ENCODE measurements around the gene DGKG.

Gene DGKG

DNA sequence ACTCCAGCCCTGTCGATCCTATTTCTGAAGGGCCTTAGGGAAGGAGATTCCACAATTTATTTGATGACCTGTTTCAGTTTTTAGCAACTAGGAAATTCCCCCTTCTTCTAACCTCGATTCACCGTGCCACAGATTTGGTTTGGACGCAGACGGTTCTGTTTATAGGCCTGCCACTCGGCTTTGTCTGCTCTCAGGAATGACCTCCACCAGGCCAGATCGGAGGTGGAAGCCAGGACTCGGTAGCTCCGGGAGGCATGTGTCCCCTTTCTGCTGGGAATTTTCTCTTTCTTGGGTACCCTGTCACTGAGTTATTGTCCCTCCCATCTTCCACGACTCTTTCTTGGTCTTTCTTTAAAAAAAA, 167.6 kb downstream of the DGKG start:
- TF ChIP-seq, protein P1, sequence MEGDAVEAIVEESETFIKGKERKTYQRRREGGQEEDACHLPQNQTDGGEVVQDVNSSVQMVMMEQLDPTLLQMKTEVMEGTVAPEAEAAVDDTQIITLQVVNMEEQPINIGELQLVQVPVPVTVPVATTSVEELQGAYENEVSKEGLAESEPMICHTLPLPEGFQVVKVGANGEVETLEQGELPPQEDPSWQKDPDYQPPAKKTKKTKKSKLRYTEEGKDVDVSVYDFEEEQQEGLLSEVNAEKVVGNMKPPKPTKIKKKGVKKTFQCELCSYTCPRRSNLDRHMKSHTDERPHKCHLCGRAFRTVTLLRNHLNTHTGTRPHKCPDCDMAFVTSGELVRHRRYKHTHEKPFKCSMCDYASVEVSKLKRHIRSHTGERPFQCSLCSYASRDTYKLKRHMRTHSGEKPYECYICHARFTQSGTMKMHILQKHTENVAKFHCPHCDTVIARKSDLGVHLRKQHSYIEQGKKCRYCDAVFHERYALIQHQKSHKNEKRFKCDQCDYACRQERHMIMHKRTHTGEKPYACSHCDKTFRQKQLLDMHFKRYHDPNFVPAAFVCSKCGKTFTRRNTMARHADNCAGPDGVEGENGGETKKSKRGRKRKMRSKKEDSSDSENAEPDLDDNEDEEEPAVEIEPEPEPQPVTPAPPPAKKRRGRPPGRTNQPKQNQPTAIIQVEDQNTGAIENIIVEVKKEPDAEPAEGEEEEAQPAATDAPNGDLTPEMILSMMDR (IDR thresholded peaks at IDR 0.05; ENCODE audit: low read depth, low read length), result no peak
- DNase-seq, result no peak
- H3K36me3 ChIP-seq, result no peaks in the 10 kb centered on the region
- H3K4me3 ChIP-seq (ENCODE audit: low read depth, low read length), result no peak overlapping the region
- H3K27me3 ChIP-seq, result no peaks in the 10 kb centered on the region
- no peaks in the 10 kb centered on the region for H3K9me3 ChIP-seq
- H3K4me1 ChIP-seq, result no peaks in the 10 kb centered on the region

DNA sequence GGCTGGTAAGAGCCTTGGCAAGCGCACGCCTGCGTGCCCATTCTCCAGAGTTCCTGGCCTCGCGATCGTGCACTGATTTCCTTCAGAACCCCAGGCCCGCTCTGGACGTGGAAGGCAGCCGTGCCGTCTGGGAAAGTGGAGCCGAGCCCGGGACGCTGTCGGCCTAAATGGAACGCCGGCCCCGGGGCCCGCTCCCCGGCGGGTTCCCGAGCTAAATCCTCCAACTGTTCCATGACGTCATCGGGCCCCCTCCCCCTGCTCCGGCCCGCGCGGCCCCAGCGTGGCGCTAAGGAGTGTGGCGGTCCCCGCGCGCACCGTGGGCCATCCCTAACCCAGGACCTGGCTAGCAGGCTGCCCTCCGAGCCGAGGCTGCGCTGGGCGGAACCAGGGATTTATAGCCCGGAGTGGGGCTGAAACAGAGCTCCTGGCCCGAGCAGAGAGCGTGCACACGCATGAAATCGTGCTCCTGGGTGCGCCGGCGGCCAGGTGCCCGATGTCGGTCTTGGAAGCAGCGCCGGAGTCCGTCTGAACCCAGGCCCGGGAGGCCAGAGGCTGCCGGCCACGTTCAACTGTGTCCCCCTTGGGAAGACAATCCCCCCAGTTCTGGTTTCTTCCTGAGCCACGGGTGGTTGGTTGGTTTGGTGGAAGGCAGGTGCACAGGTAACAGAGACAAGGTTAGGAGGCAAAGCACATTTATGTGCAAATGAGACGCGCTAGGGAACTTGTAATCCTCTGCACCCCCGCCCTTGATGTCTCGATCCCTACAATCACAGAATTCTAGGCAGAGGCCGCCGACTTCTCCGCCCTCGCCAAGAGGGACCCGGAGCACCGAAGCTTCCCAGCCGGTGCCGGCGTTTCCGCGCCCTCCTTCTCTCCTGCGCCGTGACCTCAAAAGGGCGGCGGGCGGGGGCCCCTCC, 168.2 kb downstream of the DGKG start:
- Histone ChIP-seq H3K4me1 (no peaks in the 10 kb centered on the region), H3K36me3 (no peaks in the 10 kb centered on the region), H3K4me3 (ENCODE audit: low read depth, low read length) (no peak overlapping the region), H3K27me3 (no peaks in the 10 kb centered on the region), H3K9me3 (no peaks in the 10 kb centered on the region)
- TF ChIP-seq, protein P1 (IDR thresholded peaks at IDR 0.05; ENCODE audit: low read depth, low read length), result no peak
- no peak for DNase-seq

DNA sequence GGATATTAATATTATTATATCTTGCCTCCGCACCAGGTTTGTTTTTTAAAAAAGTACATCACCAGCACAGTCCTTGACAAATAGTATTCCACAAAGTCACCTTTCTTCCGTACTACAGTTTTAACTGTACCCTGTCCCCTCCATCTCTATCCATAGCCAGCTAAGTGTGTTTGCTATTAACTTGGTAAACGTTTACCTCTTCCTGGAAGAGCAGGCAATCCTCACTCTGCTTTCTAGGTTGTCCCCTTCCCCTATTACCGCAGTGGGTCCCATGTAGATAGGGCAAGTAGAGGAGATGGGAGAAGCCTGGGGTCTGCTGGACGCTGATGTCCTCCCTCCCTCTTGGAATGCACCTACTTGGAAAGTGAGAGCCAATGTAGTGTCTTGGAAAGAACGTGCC, 169.2 kb downstream of the DGKG start:
- no peak for DNase-seq
- TF ChIP-seq, protein P1 (IDR thresholded peaks at IDR 0.05; ENCODE audit: low read depth, low read length), result no peak
- Histone ChIP-seq H3K9me3 (no peaks in the 10 kb centered on the region), H3K36me3 (no peaks in the 10 kb centered on the region), H3K27me3 (no peaks in the 10 kb centered on the region), H3K4me3 (ENCODE audit: low read depth, low read length) (no peak overlapping the region), H3K4me1 (no peaks in the 10 kb centered on the region)

DNA sequence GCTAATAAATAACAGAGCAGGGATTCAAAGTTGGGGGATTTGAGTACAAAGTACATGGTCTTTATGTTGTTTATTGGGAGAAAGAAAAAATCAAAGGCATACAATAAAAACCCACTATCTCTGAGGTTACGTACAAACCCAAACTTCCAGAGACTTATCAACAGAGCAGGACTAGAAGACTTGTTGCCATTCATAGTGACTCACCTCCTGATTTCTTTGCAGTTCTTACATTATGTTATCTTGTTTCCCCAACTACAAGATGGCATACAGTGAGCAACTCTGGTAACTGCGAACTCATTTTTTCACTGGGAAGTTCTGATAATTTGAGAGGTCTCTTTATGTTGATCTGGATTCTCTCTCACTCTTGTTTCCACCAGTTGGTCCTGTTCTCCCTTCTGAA, 172.5 kb downstream of the DGKG start:
- DNase-seq, result no peak
- Histone ChIP-seq H3K4me3 (ENCODE audit: low read depth, low read length) (no peak overlapping the region), H3K9me3 (no peaks in the 10 kb centered on the region), H3K4me1 (no peaks in the 10 kb centered on the region), H3K27me3 (no peaks in the 10 kb centered on the region), H3K36me3 (no peaks in the 10 kb centered on the region)
- TF ChIP-seq, protein P1 (IDR thresholded peaks at IDR 0.05; ENCODE audit: low read depth, low read length), result no peak

DNA sequence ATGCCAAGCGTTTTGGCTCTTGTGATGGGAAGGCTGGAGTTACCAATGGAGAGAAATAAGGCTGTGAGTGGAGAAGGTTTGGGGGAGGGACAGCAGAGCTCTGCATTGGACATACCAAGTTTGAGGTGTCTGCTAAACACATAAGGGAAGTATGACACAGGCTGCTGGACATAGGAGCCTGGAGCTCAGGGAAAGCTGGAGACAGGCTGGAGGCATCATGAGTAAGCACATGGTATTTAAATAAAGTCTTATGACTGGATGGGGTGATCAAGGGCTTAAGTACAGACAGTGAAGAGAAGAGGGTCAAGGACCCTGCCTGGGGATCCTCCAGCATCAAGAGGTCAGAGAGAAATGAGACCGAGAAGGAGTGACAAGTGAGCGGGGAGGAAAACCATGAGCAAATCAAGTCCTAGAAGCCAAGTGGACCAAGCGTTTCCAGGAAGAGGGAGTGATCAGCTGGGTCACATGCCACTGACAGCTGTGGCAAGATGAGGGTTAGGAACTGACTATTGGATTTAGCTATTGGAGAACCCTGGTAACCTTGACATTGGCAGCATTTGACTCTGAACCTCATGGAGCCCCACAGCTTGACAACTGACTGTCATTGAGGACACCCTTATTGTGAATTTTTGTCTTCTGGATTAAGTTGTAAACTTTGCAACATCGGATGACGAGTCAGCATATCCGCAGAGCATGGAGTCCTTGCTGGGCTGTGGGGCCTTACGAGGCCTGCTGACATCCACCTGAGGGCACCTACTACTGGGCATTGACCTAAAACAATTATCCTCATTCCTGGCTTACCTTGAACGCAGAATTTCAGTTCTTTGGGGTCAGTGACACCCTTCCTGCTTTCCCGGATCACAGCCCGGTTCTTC, 174.4 kb downstream of the DGKG start:
- peaks cover 5% of the 10 kb centered on the region for H3K4me1 ChIP-seq
- no peaks in the 10 kb centered on the region for H3K27me3 ChIP-seq
- TF ChIP-seq, protein P1 (IDR thresholded peaks at IDR 0.05; ENCODE audit: low read depth, low read length), result no peak
- DNase-seq, result no peak
- H3K36me3 ChIP-seq, result no peaks in the 10 kb centered on the region
- no peak overlapping the region for H3K4me3 ChIP-seq (ENCODE audit: low read depth, low read length)
- no peaks in the 10 kb centered on the region for H3K9me3 ChIP-seq

All from BE2C (cell line).